Caco-2 (cell line): ENCODE results near the gene RHBDD1. TPM values are rescaled to one million over a fixed set of nuclear protein-coding genes. Genes with fewer than 3 reads are reported as not detected.

ENCODE experiments used
- BruUV-seq: library from RNA; stranded (reverse); fragments of 400-500 nt; replicated peaks from 2 replicates; lab custom pipeline; 2021; lab: Mats Ljungman, UMichigan
- CTCF ChIA-PET: fragments of 300-600 bp; sonication (Branson Sonifier 250); formaldehyde crosslinking; loops from one replicate; lab custom pipeline; 2022; ENCODE audit warnings: antibody characterized with exemption; lab: Charles Lee
- POLR2A ChIA-PET: fragments of 300-600 bp; sonication (Branson Sonifier 250); formaldehyde crosslinking; loops from one replicate; lab custom pipeline; 2022; ENCODE audit warnings: antibody characterized with exemption; lab: Charles Lee
- DNase-seq, 2 experiments: peaks; one replicate each; pipeline versions ENCODE4 v3.0.0 to v3.0.0-alpha.2; 2020 to 2022
- H3K27me3 ChIP-seq: replicated peaks from 2 replicates; pipeline ENCODE4 v1.6.0; 2011; ENCODE audit warnings: low read length; ENCODE audit not compliant: control insufficient read depth, insufficient read depth
- H3K36me3 ChIP-seq: 2 replicates; pipeline ENCODE4 v1.5.1; 2011; ENCODE audit warnings: low read length; ENCODE audit not compliant: control insufficient read depth, insufficient read depth
- H3K4me1 ChIP-seq: fragments of 250-450 bp; sonication (Bioruptor Pico); 2 replicates; pipeline ENCODE4 v1.5.1; 2020; ENCODE audit warnings: mild to moderate bottlenecking
- H3K4me3 ChIP-seq: 2 replicates; pipeline ENCODE4 v1.5.1; 2011; ENCODE audit warnings: low read depth, mild to moderate bottlenecking, control low read depth, low read length
- H3K9me3 ChIP-seq: fragments of 250-450 bp; sonication (Bioruptor Pico); 2 replicates; pipeline ENCODE4 v1.5.1; 2020; ENCODE audit warnings: mild to moderate bottlenecking, moderate library complexity
- H3K27ac Mint-ChIP-seq: one replicate; pipeline ENCODE4 v1.8.0; 2022; ENCODE audit warnings: mixed read lengths; ENCODE audit not compliant: unreplicated experiment
- H3K27me3 Mint-ChIP-seq: one replicate; pipeline ENCODE4 v1.8.0; 2022; ENCODE audit warnings: mixed read lengths; ENCODE audit not compliant: insufficient read depth, unreplicated experiment
- H3K36me3 Mint-ChIP-seq: one replicate; pipeline ENCODE4 v1.8.0; 2022; ENCODE audit warnings: mild to moderate bottlenecking, mixed read lengths; ENCODE audit not compliant: insufficient read depth, unreplicated experiment
- H3K4me1 Mint-ChIP-seq: one replicate; pipeline ENCODE4 v1.8.0; 2022; ENCODE audit warnings: low read depth, mixed read lengths; ENCODE audit not compliant: unreplicated experiment
- H3K4me3 Mint-ChIP-seq: one replicate; pipeline ENCODE4 v1.8.0; 2022; ENCODE audit warnings: mild to moderate bottlenecking, moderate library complexity, mixed read lengths; ENCODE audit not compliant: unreplicated experiment
- H3K9me3 Mint-ChIP-seq: one replicate; pipeline ENCODE4 v1.8.0; 2022; ENCODE audit warnings: mixed read lengths; ENCODE audit not compliant: unreplicated experiment
- CTCF ChIP-seq, 2 experiments: fragments of 200-600 bp in 1 of 2; IDR thresholded peaks; 1 replicate in 1 of 2; 2 replicates in 1 of 2; pipeline versions ENCODE4 v1.5.1 to v1.8.0; 2011 to 2022; ENCODE audit warnings: antibody characterized with exemption in 1 of 2, control low read depth in 1 of 2, inconsistent platforms in 1 of 2, low read depth in 1 of 2, low read length in 1 of 2, mild to moderate bottlenecking in 1 of 2, moderate library complexity in 1 of 2; ENCODE audit not compliant: insufficient read depth in 1 of 2, severe bottlenecking in 1 of 2, unreplicated experiment in 1 of 2
- intact Hi-C: fragments of 100-400 bp; cut with micrococcal nuclease; formaldehyde crosslinking; loops from one replicate; pipeline ENCODE4 v1.10.0; 2022; ENCODE audit not compliant: unreplicated experiment
- total RNA-seq: library from RNA; stranded (reverse); gene quantifications from 2 replicates; pipeline ENCODE4 v1.2.3, GENCODE V29; 2022

RHBDD1 gene
- total RNA-seq, 1 experiment from 2014 or later = 14.3 TPM

GRCh38 chr2:226983895-226984749, 148.3 kb downstream of the RHBDD1 start:
- TF ChIP-seq CTCF (IDR thresholded peaks at IDR 0.05; ENCODE audit: insufficient read depth in 1 of 2, low read depth in 1 of 2, low read length in 1 of 2, severe bottlenecking in 1 of 2, unreplicated experiment in 1 of 2) = no peak
- POLR2A ChIA-PET = no interaction called here
- CTCF ChIA-PET = no interaction called here

DNA sequence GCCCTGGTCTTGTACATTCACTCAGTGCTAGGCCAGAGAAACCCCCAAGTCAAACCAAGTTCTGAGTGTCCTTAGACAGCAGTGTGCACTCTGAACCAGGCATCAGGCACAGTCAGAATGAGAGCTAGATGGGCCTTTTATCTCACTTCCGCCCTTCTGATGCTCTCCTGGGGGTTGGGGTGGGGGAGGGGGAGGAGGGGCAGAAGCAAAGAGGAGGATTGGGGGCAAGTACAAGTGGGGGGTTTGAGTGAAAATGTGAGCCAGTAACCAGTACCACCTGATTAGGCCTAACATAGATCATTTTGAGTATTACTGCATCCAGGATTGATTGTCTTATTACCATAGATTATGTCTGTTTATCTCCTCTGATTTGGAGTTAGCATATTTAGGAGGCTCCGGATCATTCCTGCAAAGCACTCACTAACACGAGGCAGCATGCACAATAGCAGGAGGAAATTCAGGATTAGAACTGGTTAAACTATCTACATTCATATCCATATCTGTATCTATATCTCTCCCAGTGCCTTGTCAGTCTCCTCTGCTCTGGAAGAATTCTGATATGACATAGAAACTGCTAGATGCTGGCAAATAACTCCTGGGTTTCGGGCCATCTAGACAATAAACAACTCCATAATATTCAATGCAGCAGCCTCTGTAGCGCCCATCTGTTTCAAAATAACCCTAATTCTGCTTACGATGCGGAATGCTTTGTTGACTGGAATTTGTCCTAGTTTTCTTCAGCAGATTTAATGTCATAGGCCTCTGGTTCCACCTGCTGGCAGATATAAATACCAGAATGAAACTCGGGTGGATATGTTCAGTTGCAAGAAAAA, 149.1 kb downstream of the RHBDD1 start:
- peak; percentile 46 to 49 for TF ChIP-seq CTCF (IDR thresholded peaks at IDR 0.05; ENCODE audit: insufficient read depth in 1 of 2, low read depth in 1 of 2, low read length in 1 of 2, severe bottlenecking in 1 of 2, unreplicated experiment in 1 of 2)

More at GRCh38 chr2:226983895-226984749, 148.3 kb downstream of the RHBDD1 start:
- DNase-seq = no peak
- Mint-ChIP-seq H3K4me3 (no peak overlapping the region), H3K4me1 (peaks cover 7% of the 10 kb centered on the region), H3K9me3 (no peaks in the 10 kb centered on the region), H3K36me3 (no peaks in the 10 kb centered on the region), H3K27ac (no peak overlapping the region), H3K27me3 (no peaks in the 10 kb centered on the region)
- Histone ChIP-seq H3K36me3 (no peaks in the 10 kb centered on the region), H3K4me1 (no peaks in the 10 kb centered on the region), H3K4me3 (no peak overlapping the region), H3K9me3 (no peaks in the 10 kb centered on the region), H3K27me3 (no peaks in the 10 kb centered on the region)
- intact Hi-C loops = no loop called here
- BruUV-seq = no TSS peak

GRCh38 chr2:226985583-226985946, 149.7 kb downstream of the RHBDD1 start:
- intact Hi-C loops = loop anchor here (1.0 kb wide), 4 partner anchors 122 to 1317 kb away; no protein-coding TSS in a partner anchor
- no peak for DNase-seq
- Mint-ChIP-seq H3K27ac (no peak overlapping the region), H3K4me1 (peaks cover 7% of the 10 kb centered on the region), H3K9me3 (no peaks in the 10 kb centered on the region), H3K4me3 (no peak overlapping the region), H3K36me3 (no peaks in the 10 kb centered on the region), H3K27me3 (no peaks in the 10 kb centered on the region)
- CTCF ChIA-PET = interaction anchor here (0.7 to 1.0 kb wide), 5 partner anchors 151 to 1096 kb away, joined by 4 to 6 read pairs (median 4); no protein-coding TSS in a partner anchor
- TF ChIP-seq CTCF (IDR thresholded peaks at IDR 0.05; ENCODE audit: insufficient read depth in 1 of 2, low read depth in 1 of 2, low read length in 1 of 2, severe bottlenecking in 1 of 2, unreplicated experiment in 1 of 2) = no peak
- H3K27me3 ChIP-seq = no peaks in the 10 kb centered on the region
- H3K9me3 ChIP-seq = no peaks in the 10 kb centered on the region
- H3K36me3 ChIP-seq = no peaks in the 10 kb centered on the region
- POLR2A ChIA-PET = no interaction called here
- no TSS peak for BruUV-seq
- H3K4me1 ChIP-seq = no peaks in the 10 kb centered on the region
- no peak overlapping the region for H3K4me3 ChIP-seq

More for the DNA sequence above, 149.1 kb downstream of the RHBDD1 start:
- Histone ChIP-seq H3K4me3 (no peak overlapping the region), H3K4me1 (no peaks in the 10 kb centered on the region), H3K36me3 (no peaks in the 10 kb centered on the region), H3K27me3 (no peaks in the 10 kb centered on the region), H3K9me3 (no peaks in the 10 kb centered on the region)
- CTCF ChIA-PET = interaction anchor here (0.7 to 1.0 kb wide), 5 partner anchors 150 to 1096 kb away, joined by 4 to 6 read pairs (median 4); no protein-coding TSS in a partner anchor
- H3K4me1 Mint-ChIP-seq = peaks cover 7% of the 10 kb centered on the region
- H3K27ac Mint-ChIP-seq = no peak overlapping the region
- H3K36me3 Mint-ChIP-seq = no peaks in the 10 kb centered on the region
- H3K9me3 Mint-ChIP-seq = no peaks in the 10 kb centered on the region
- no peaks in the 10 kb centered on the region for H3K27me3 Mint-ChIP-seq
- BruUV-seq = no TSS peak
- POLR2A ChIA-PET = no interaction called here
- H3K4me3 Mint-ChIP-seq = no peak overlapping the region
- DNase-seq = peak; percentile 29 to 46
- intact Hi-C loops = loop anchor here (1.0 kb wide), 4 partner anchors 122 to 1317 kb away; no protein-coding TSS in a partner anchor
